Measurements from ENCODE around the gene ARID4B. TPM values are rescaled to one million over a fixed set of nuclear protein-coding genes. Genes with fewer than 3 reads are reported as not detected.
A peak's percentile ranks its signal among the peaks of the same experiment; 100 is the strongest.

ARID4B gene
- total and polyA plus RNA-seq, 2 of the 13 experiments (the other 11 are each of a cell fraction or from before 2014, with no cell fraction given), result 9.7 to 24.6 TPM

GRCh38 chr1:235160957-235161684 lies 166.9 kb downstream of the ARID4B start, which contains the start of gene RBM34 (continued):
- TF ChIP-seq AKNA (CRISPR knock-in tag; IDR thresholded peaks at IDR 0.05; ENCODE audit: borderline replicate concordance) (no peak; the same call in 1 of the 2 replicates), CCAR2 (optimal IDR thresholded peaks at IDR 0.05; ENCODE audit: low read depth, low read length) (no peak), ZNF317 (CRISPR knock-in tag; IDR thresholded peaks at IDR 0.05) (peak; percentile 82; the same call in 1 of the 2 replicates), SRSF9 (IDR thresholded peaks at IDR 0.05; ENCODE audit: borderline replicate concordance, insufficient read depth, low read depth, low read length, poor library complexity, severe bottlenecking) (no peak), HNF4A (CRISPR knock-in tag; IDR thresholded peaks at IDR 0.05) (no peak), RXRB (CRISPR knock-in tag; IDR thresholded peaks at IDR 0.05; ENCODE audit: borderline replicate concordance) (peak; percentile 68; the same call in 1 of the 2 replicates), ZNF224 (CRISPR knock-in tag; IDR thresholded peaks at IDR 0.05) (peak; percentile 84; the same call in 1 of the 2 replicates), POGZ (CRISPR knock-in tag; IDR thresholded peaks at IDR 0.05) (peak; percentile 70), ZXDC (CRISPR knock-in tag; IDR thresholded peaks at IDR 0.05) (peak; percentile 70; the same call in 1 of the 2 replicates), ZFP36L1 (CRISPR knock-in tag; IDR thresholded peaks at IDR 0.05) (peak; percentile 93), ZNF746 (CRISPR knock-in tag; IDR thresholded peaks at IDR 0.05) (peak; percentile 68), SRF (IDR thresholded peaks at IDR 0.05; ENCODE audit: low read depth, low read length) (no peak), ZGPAT (CRISPR knock-in tag; IDR thresholded peaks at IDR 0.05) (peak; percentile 96)
- TF ChIP-seq, protein P1, sequence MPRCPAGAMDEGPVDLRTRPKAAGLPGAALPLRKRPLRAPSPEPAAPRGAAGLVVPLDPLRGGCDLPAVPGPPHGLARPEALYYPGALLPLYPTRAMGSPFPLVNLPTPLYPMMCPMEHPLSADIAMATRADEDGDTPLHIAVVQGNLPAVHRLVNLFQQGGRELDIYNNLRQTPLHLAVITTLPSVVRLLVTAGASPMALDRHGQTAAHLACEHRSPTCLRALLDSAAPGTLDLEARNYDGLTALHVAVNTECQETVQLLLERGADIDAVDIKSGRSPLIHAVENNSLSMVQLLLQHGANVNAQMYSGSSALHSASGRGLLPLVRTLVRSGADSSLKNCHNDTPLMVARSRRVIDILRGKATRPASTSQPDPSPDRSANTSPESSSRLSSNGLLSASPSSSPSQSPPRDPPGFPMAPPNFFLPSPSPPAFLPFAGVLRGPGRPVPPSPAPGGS (CRISPR knock-in tag; IDR thresholded peaks at IDR 0.05), result peak; percentile 93
- TF ChIP-seq, protein P2, sequence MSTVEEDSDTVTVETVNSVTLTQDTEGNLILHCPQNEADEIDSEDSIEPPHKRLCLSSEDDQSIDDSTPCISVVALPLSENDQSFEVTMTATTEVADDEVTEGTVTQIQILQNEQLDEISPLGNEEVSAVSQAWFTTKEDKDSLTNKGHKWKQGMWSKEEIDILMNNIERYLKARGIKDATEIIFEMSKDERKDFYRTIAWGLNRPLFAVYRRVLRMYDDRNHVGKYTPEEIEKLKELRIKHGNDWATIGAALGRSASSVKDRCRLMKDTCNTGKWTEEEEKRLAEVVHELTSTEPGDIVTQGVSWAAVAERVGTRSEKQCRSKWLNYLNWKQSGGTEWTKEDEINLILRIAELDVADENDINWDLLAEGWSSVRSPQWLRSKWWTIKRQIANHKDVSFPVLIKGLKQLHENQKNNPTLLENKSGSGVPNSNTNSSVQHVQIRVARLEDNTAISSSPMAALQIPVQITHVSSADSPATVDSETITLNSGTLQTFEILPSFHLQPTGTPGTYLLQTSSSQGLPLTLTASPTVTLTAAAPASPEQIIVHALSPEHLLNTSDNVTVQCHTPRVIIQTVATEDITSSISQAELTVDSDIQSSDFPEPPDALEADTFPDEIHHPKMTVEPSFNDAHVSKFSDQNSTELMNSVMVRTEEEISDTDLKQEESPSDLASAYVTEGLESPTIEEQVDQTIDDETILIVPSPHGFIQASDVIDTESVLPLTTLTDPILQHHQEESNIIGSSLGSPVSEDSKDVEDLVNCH (CRISPR knock-in tag; IDR thresholded peaks at IDR 0.05), result no peak

Measured in HepG2 (cell line).